HepG2 (cell line): ENCODE data around the gene YWHAB. TPM values are rescaled to one million over a fixed set of nuclear protein-coding genes. Genes with fewer than 3 reads are reported as not detected.

Source experiments
- ATAC-seq: fragments of 200-7000 bp; cut with Tn5 transposase; 3 replicates; pipeline ENCODE4 v1.9.1; 2020; ENCODE audit warnings: mild to moderate bottlenecking, moderate library complexity
- BruUV-seq: library from RNA; stranded (reverse); fragments of 400-500 nt; replicated peaks from 2 replicates; lab custom pipeline; 2021; lab: Mats Ljungman, UMichigan
- CTCF ChIA-PET: fragments of 300-600 bp; formaldehyde crosslinking; extraction: SDS; loops from one replicate; lab custom pipeline; 2021; ENCODE audit warnings: low total read pairs, inconsistent platforms, low intra/inter-chr PET ratio; lab: Yijun Ruan, JAX
- POLR2A ChIA-PET: fragments of 350-600 bp; sonication (Branson Sonifier 250); formaldehyde crosslinking; loops from one replicate; lab custom pipeline; 2020; ENCODE audit warnings: antibody characterized with exemption, inconsistent platforms; lab: Yijun Ruan, JAX
- DNase-seq: peaks from one replicate; pipeline ENCODE4 v3.0.0-alpha.2; 2015; ENCODE audit warnings: low spot score
- FAIRE-seq: peaks from 3 replicates; lab custom pipeline; 2011; peaks lifted over from hg19 to GRCh38; lab: Jason Lieb, UNC
- H2AFZ ChIP-seq: one replicate; pipeline ENCODE4 v1.6.1; 2011; ENCODE audit warnings: low read length, inconsistent platforms
- H3K27ac ChIP-seq: fragments of 300-600 bp; 3 replicates; pipeline ENCODE4 v1.8.0; 2011; ENCODE audit warnings: mixed run types, mild to moderate bottlenecking, mixed read lengths, low read length, inconsistent platforms; ENCODE audit not compliant: insufficient read depth; ENCODE audit errors: extremely low read length
- H3K27me3 ChIP-seq, 2 experiments: fragments of 200-600 bp in 1 of 2; 2 replicates in 1 of 2; 3 replicates in 1 of 2; pipeline versions ENCODE4 v1.6.0 to v1.8.0; 2011; ENCODE audit warnings: low read length in 2 of 2, mild to moderate bottlenecking in 2 of 2, moderate library complexity in 2 of 2, inconsistent platforms in 1 of 2; ENCODE audit not compliant: insufficient read depth in 2 of 2, control insufficient read depth in 1 of 2
- H3K36me3 ChIP-seq, 2 experiments: fragments of 200-600 bp in 1 of 2; replicated peaks in 1 of 2; 2 replicates in 1 of 2; 3 replicates in 1 of 2; pipeline versions ENCODE4 v1.5.1 to v1.8.0; 2011; ENCODE audit warnings: low read length in 2 of 2, inconsistent platforms in 1 of 2; ENCODE audit not compliant: insufficient read depth in 2 of 2, control insufficient read depth in 1 of 2
- H3K4me1 ChIP-seq: 2 replicates; pipeline ENCODE4 v1.5.1; 2012; ENCODE audit warnings: low read length, inconsistent platforms; ENCODE audit not compliant: insufficient read depth
- H3K4me2 ChIP-seq: 2 replicates; pipeline ENCODE4 v1.6.0; 2011; ENCODE audit warnings: low read depth, low read length, inconsistent platforms
- H3K4me3 ChIP-seq, 3 experiments: fragments of 200-600 bp in 1 of 3; sonication (generic), shearing (Covaris generic) in 1 of 3; replicated peaks in 1 of 3; 2 replicates each; pipeline ENCODE4 v1.5.1; 2011 to 2016; ENCODE audit warnings: low read length in 3 of 3, inconsistent platforms in 2 of 3, low read depth in 2 of 3, mild to moderate bottlenecking in 2 of 3, control low read depth in 1 of 3, mixed read lengths in 1 of 3; ENCODE audit not compliant: insufficient read depth in 1 of 3
- H3K79me2 ChIP-seq: one replicate; pipeline ENCODE4 v1.6.1; 2011; ENCODE audit warnings: low read length, inconsistent platforms; ENCODE audit not compliant: insufficient read depth
- H3K9ac ChIP-seq: 2 replicates; pipeline ENCODE4 v1.6.0; 2011; ENCODE audit warnings: mild to moderate bottlenecking, low read depth, low read length, inconsistent platforms; ENCODE audit not compliant: insufficient read depth
- H3K9me3 ChIP-seq: 2 replicates; pipeline ENCODE4 v1.5.1; 2012; ENCODE audit warnings: mild to moderate bottlenecking, low read length
- H4K20me1 ChIP-seq: 2 replicates; pipeline ENCODE4 v1.6.0; 2011; ENCODE audit warnings: inconsistent platforms, mild to moderate bottlenecking, low read length, moderate library complexity; ENCODE audit not compliant: insufficient read depth
- CBX5 ChIP-seq: sonication (generic); formaldehyde crosslinking; IDR thresholded peaks from 2 replicates; pipeline ENCODE4 v1.4.0; 2020; ENCODE audit warnings: missing genetic modification reagents, borderline replicate concordance
- FLYWCH1 ChIP-seq: sonication (generic); formaldehyde crosslinking; IDR thresholded peaks from 2 replicates; pipeline ENCODE4 v1.8.1; 2023; ENCODE audit warnings: mild to moderate bottlenecking, missing genetic modification reagents
- FOXP1 ChIP-seq, 2 experiments: fragments of 450-650 bp in 1 of 2; IDR thresholded peaks; 2 replicates each; pipeline ENCODE4 v1.6.1; 2017 to 2018; ENCODE audit warnings: antibody characterized with exemption in 1 of 2
- FUBP1 ChIP-seq: sonication (generic); formaldehyde crosslinking; IDR thresholded peaks from 2 replicates; pipeline ENCODE4 v1.5.1; 2020; ENCODE audit warnings: missing genetic modification reagents, mild to moderate bottlenecking, borderline replicate concordance
- HNF4G ChIP-seq, 2 experiments: sonication (generic) in 1 of 2; formaldehyde crosslinking in 1 of 2; IDR thresholded peaks; 2 replicates each; pipeline versions ENCODE4 v1.4.0 to v1.6.1; 2011 to 2020; ENCODE audit warnings: borderline replicate concordance in 2 of 2, low read depth in 2 of 2, mild to moderate bottlenecking in 2 of 2, low read length in 1 of 2, missing genetic modification reagents in 1 of 2, moderate library complexity in 1 of 2
- MED13 ChIP-seq: sonication (generic); formaldehyde crosslinking; IDR thresholded peaks from 2 replicates; pipeline ENCODE4 v1.5.0; 2020; ENCODE audit warnings: missing genetic modification reagents
- NFE2 ChIP-seq: sonication (generic); formaldehyde crosslinking; IDR thresholded peaks from 2 replicates; pipeline ENCODE4 v1.4.0; 2020; ENCODE audit warnings: missing genetic modification reagents
- ONECUT2 ChIP-seq: sonication (generic); formaldehyde crosslinking; IDR thresholded peaks from 2 replicates; pipeline ENCODE4 v1.4.0; 2020; ENCODE audit warnings: missing genetic modification reagents
- RBM39 ChIP-seq: fragments of 200-400 bp; formaldehyde crosslinking; IDR thresholded peaks from one replicate; pipeline ENCODE4 v1.6.1; 2018; ENCODE audit warnings: antibody characterized with exemption, mild to moderate bottlenecking, low read depth, low read length; ENCODE audit not compliant: poor library complexity, severe bottlenecking
- ZBTB3 ChIP-seq: sonication (generic); formaldehyde crosslinking; IDR thresholded peaks from 2 replicates; pipeline ENCODE4 v1.4.0; 2020; ENCODE audit warnings: low read depth, mild to moderate bottlenecking, moderate library complexity, missing genetic modification reagents, borderline replicate concordance
- ZNF225 ChIP-seq: sonication (generic); formaldehyde crosslinking; IDR thresholded peaks from 2 replicates; pipeline ENCODE4 v1.4.0; 2020; ENCODE audit warnings: mild to moderate bottlenecking, missing genetic modification reagents
- ZNF264 ChIP-seq: sonication (generic); formaldehyde crosslinking; IDR thresholded peaks from 2 replicates; pipeline ENCODE4 v1.4.0; 2020; ENCODE audit warnings: missing genetic modification reagents
- ZNF670 ChIP-seq: sonication (generic); formaldehyde crosslinking; IDR thresholded peaks from 2 replicates; pipeline ENCODE4 v1.8.0; 2022; ENCODE audit warnings: mild to moderate bottlenecking, missing genetic modification reagents, borderline replicate concordance
- ZNF800 ChIP-seq: sonication (generic); formaldehyde crosslinking; IDR thresholded peaks from 2 replicates; pipeline ENCODE4 v1.4.0; 2020; ENCODE audit warnings: missing genetic modification reagents
- WGBS: methylation state at CpG from one replicate; pipeline ENCODE4 v1.1.6; 2017; ENCODE audit warnings: low lambda C conversion rate; 5-methylcytosine and 5-hydroxymethylcytosine counted together
- in situ Hi-C: cut with HindIII; loops from 2 replicates; pipeline ENCODE4 v1.10.0; 2017; ENCODE audit warnings: low pct_unique_long_range_greater_than_20kb; ENCODE audit not compliant: extremely low pct_ligation_motif_present
- intact Hi-C: fragments of 100-400 bp; cut with micrococcal nuclease; formaldehyde crosslinking; loops from one replicate; pipeline ENCODE4 v1.10.0; 2022; ENCODE audit not compliant: unreplicated experiment
- polyA plus RNA-seq, 8 experiments: library from polyadenylated mRNA; depleted of rRNA in 3 of 8; stranded (reverse) in 7 of 8; unstranded in 1 of 8; fragments of >200 nt; fragmentation: Illumina TruSeq in 4 of 8; extraction: Trizol in 4 of 8; gene quantifications; 2 replicates each; pipeline versions ENCODE4 v1.2.1 to v1.2.3, GENCODE V29; 2011 to 2016; ENCODE audit warnings: low read depth in 4 of 8, missing spikeins in 1 of 8, mixed read lengths in 1 of 8; ENCODE audit not compliant: insufficient read depth in 1 of 8
- total RNA-seq, 5 experiments: library from RNA; depleted of rRNA; stranded (reverse); fragments of >200 nt; fragmentation: Illumina TruSeq; extraction: Trizol; gene quantifications; 2 replicates each; pipeline ENCODE4 v1.2.3, GENCODE V29; 2016; ENCODE audit warnings: low read depth in 1 of 5
- TF ChIP-seq, protein P1 (sequence below): sonication (generic); formaldehyde crosslinking; IDR thresholded peaks from 2 replicates; pipeline ENCODE4 v1.5.1; 2020; ENCODE audit warnings: missing genetic modification reagents, mild to moderate bottlenecking, borderline replicate concordance
- TF ChIP-seq, protein P2 (sequence below): sonication (generic); formaldehyde crosslinking; IDR thresholded peaks from 2 replicates; pipeline ENCODE4 v1.8.1; 2023; ENCODE audit warnings: missing genetic modification reagents, mild to moderate bottlenecking, borderline replicate concordance
- TF ChIP-seq, protein P3 (sequence below): sonication (generic); formaldehyde crosslinking; IDR thresholded peaks from 2 replicates; pipeline ENCODE4 v1.9.0; 2021; ENCODE audit warnings: missing genetic modification reagents, mild to moderate bottlenecking, borderline replicate concordance

Gene YWHAB
- total and polyA plus RNA-seq, 2 of the 13 experiments (the other 11 are each of a cell fraction or from before 2014, with no cell fraction given): 77.2 to 121 TPM

DNA sequence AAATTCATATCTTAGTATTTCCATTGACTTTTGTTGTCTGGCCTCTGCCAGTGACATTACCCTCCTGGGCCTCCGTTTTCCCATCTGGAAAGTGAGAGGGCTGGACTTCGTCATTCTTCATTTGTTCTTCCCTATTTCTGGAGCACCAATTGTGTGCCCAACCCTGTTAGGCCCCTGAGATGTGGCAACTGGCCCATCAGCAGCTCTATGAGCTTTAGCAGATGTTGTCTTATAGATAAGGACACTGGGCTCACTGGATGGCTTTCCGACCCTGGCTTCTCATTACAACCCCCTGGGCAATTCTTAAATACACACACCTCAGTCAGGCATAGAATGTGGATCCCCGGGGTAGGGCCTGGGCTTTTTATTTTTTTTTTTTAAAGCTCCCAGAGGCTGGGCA lies 39.0 kb downstream of the YWHAB start (continued):
- TF ChIP-seq, protein P1, sequence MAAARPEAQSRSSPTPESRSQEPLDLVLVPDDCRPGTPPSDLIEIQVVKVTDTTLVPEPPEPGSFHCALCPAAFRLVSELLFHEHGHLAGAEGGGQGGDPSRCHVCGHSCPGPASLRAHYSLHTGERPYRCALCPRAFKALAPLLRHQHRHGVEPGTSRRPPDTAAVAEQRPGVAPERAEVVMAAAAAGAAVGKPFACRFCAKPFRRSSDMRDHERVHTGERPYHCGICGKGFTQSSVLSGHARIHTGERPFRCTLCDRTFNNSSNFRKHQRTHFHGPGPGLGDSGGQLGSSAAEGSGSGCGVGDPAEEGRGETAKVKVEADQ (CRISPR knock-in tag): no peak
- TF ChIP-seq, all 625 proteins: peak for 0

- BruUV-seq: no TSS peak
- Histone ChIP-seq H3K9me3 (no peaks in the 10 kb centered on the region), H3K4me2 (no peak overlapping the region), H3K36me3 (peaks cover 33 to 63% of the 10 kb centered on the region in 2 experiments), H2AFZ (no peak overlapping the region), H3K27ac (no peak overlapping the region), H3K4me1 (no peaks in the 10 kb centered on the region), H4K20me1 (no peaks in the 10 kb centered on the region), H3K4me3 (no peak overlapping the region), H3K79me2 (no peaks in the 10 kb centered on the region), H3K9ac (no peak overlapping the region), H3K27me3 (no peaks in the 10 kb centered on the region)
- POLR2A ChIA-PET: no interaction called here
- intact Hi-C loops (no loop called here), in situ Hi-C loops (no loop called here)
- ATAC-seq: no peak
- no peak for DNase-seq
- WGBS: 80% methylated on average over 3 of the region's 3 CpGs
- FAIRE-seq: no peak
- CTCF ChIA-PET: no interaction called here
- no peak for TF ChIP-seq ZNF264
- TF ChIP-seq CBX5: no peak
- TF ChIP-seq NFE2: no peak
- no peak for TF ChIP-seq ZNF225 (CRISPR knock-in tag)
- no peak for TF ChIP-seq FLYWCH1 (CRISPR knock-in tag)
- TF ChIP-seq ZBTB3 (CRISPR knock-in tag): no peak
- TF ChIP-seq, protein P2, sequence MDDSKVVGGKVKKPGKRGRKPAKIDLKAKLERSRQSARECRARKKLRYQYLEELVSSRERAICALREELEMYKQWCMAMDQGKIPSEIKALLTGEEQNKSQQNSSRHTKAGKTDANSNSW: no peak
- no peak for TF ChIP-seq RBM39
- no peak for TF ChIP-seq FUBP1
- TF ChIP-seq, protein P3, sequence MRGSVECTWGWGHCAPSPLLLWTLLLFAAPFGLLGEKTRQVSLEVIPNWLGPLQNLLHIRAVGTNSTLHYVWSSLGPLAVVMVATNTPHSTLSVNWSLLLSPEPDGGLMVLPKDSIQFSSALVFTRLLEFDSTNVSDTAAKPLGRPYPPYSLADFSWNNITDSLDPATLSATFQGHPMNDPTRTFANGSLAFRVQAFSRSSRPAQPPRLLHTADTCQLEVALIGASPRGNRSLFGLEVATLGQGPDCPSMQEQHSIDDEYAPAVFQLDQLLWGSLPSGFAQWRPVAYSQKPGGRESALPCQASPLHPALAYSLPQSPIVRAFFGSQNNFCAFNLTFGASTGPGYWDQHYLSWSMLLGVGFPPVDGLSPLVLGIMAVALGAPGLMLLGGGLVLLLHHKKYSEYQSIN (CRISPR knock-in tag): no peak
- no peak for TF ChIP-seq ONECUT2
- TF ChIP-seq HNF4G (IDR thresholded peaks at IDR 0.05; ENCODE audit: borderline replicate concordance, low read depth, low read length): no peak
- TF ChIP-seq HNF4G (CRISPR knock-in tag; IDR thresholded peaks at IDR 0.05; ENCODE audit: borderline replicate concordance, low read depth): no peak
- TF ChIP-seq ZNF670 (CRISPR knock-in tag): no peak
- TF ChIP-seq FOXP1 (IDR thresholded peaks at IDR 0.05): no peak
- no peak for TF ChIP-seq FOXP1 (CRISPR knock-in tag; IDR thresholded peaks at IDR 0.05)
- no peak for TF ChIP-seq ZNF800 (CRISPR knock-in tag)
- TF ChIP-seq MED13: no peak
These were observed 43.1 kb downstream of the YWHAB start for GRCh38 chr20:44928595-44928994.
